HG03196 (cell line): ENCODE measurements around the gene ACP1.

Source experiments
- ATAC-seq: cut with Tn5 transposase; IDR thresholded peaks from one replicate; pipeline ENCODE4 v1.9.1; 2021; ENCODE audit not compliant: unreplicated experiment

ACP1 gene

GRCh38 chr2:254241-254640 is 10.5 kb upstream of the ACP1 start:
- ATAC-seq = no peak

- no peak for ATAC-seq
Observed at GRCh38 chr2:255195-255594, 9.6 kb upstream of the ACP1 start.

GRCh38 chr2:256094-256493 is 8.7 kb upstream of the ACP1 start:
- no peak for ATAC-seq

GRCh38 chr2:257429-257828 is 7.3 kb upstream of the ACP1 start:
- no peak for ATAC-seq

GRCh38 chr2:257842-258241 is 6.9 kb upstream of the ACP1 start:
- ATAC-seq = no peak

GRCh38 chr2:258933-259332 is 5.8 kb upstream of the ACP1 start:
- ATAC-seq = no peak

- ATAC-seq = no peak
Observed at GRCh38 chr2:259789-260331, 4.9 kb upstream of the ACP1 start.

- ATAC-seq = no peak
Observed at GRCh38 chr2:260507-261161, 4.1 kb upstream of the ACP1 start.

GRCh38 chr2:262117-262516 is 2.6 kb upstream of the ACP1 start:
- ATAC-seq = no peak

GRCh38 chr2:263022-263738 is 1.6 kb upstream of the ACP1 start:
- no peak for ATAC-seq

- ATAC-seq = peak; percentile 14
Observed at GRCh38 chr2:263774-264492, 814 bp upstream of the ACP1 start, which contains the start of gene SH3YL1. SH3YL1 (minus strand) TSS chr2:264032; CDS start chr2:263984, 48 bp downstream.

GRCh38 chr2:268323-268722 is 3.6 kb downstream of the ACP1 start:
- ATAC-seq = no peak

- no peak for ATAC-seq
Observed at GRCh38 chr2:269356-270030, 4.7 kb downstream of the ACP1 start.

- no peak for ATAC-seq
Observed at GRCh38 chr2:270861-271260, 6.1 kb downstream of the ACP1 start.

- ATAC-seq = no peak
Observed at GRCh38 chr2:271917-272316, 7.2 kb downstream of the ACP1 start.

GRCh38 chr2:273333-273732 is 8.6 kb downstream of the ACP1 start:
- no peak for ATAC-seq

- no peak for ATAC-seq
Observed at GRCh38 chr2:274503-274902, 9.8 kb downstream of the ACP1 start.

GRCh38 chr2:275466-275865 is 10.7 kb downstream of the ACP1 start:
- peak; percentile 88 for ATAC-seq

- no peak for ATAC-seq
Observed at GRCh38 chr2:278312-278926, 13.7 kb downstream of the ACP1 start.

GRCh38 chr2:278927-279320 is 14.2 kb downstream of the ACP1 start:
- no peak for ATAC-seq

- no peak for ATAC-seq
Observed at GRCh38 chr2:279366-279765, 14.6 kb downstream of the ACP1 start.
